Measurements from ENCODE around the gene HHIPL2.

HHIPL2 gene

GRCh38 chr1:222547944-222548671, at the start of gene HHIPL2:
Gene HHIPL2 (minus strand): TSS chr1:222548104. CDS start chr1:222548044, 60 bp downstream.
- in situ Hi-C loops (cut with MboI; ENCODE audit: low sequenced_read_pairs): no loop called here

- in situ Hi-C loops (cut with MboI; ENCODE audit: low sequenced_read_pairs): no loop called here
Measured at GRCh38 chr1:222596696-222597095, 48.8 kb upstream of the HHIPL2 start.

- in situ Hi-C loops (cut with MboI; ENCODE audit: low sequenced_read_pairs): no loop called here
Measured at GRCh38 chr1:222594789-222595188, 46.9 kb upstream of the HHIPL2 start.

GRCh38 chr1:222592171-222592570, 44.3 kb upstream of the HHIPL2 start:
- in situ Hi-C loops (cut with MboI; ENCODE audit: low sequenced_read_pairs): no loop called here

GRCh38 chr1:222589462-222590302, 41.8 kb upstream of the HHIPL2 start, which contains the start of gene TAF1A:
Gene TAF1A (minus strand): TSS chr1:222589933.
- in situ Hi-C loops (cut with MboI; ENCODE audit: low sequenced_read_pairs): no loop called here

- in situ Hi-C loops (cut with MboI; ENCODE audit: low sequenced_read_pairs): no loop called here
Measured at GRCh38 chr1:222588135-222588534, 40.2 kb upstream of the HHIPL2 start.

- in situ Hi-C loops (cut with MboI; ENCODE audit: low sequenced_read_pairs): no loop called here
Measured at GRCh38 chr1:222586842-222587241, 38.9 kb upstream of the HHIPL2 start.

GRCh38 chr1:222583079-222583478, 35.2 kb upstream of the HHIPL2 start:
- in situ Hi-C loops (cut with MboI; ENCODE audit: low sequenced_read_pairs): no loop called here

- in situ Hi-C loops (cut with MboI; ENCODE audit: low sequenced_read_pairs): no loop called here
Measured at GRCh38 chr1:222582099-222582774, 34.3 kb upstream of the HHIPL2 start.

GRCh38 chr1:222579316-222579715, 31.4 kb upstream of the HHIPL2 start:
- in situ Hi-C loops (cut with MboI; ENCODE audit: low sequenced_read_pairs): no loop called here

- in situ Hi-C loops (cut with MboI; ENCODE audit: low sequenced_read_pairs): no loop called here
Measured at GRCh38 chr1:222570837-222571236, 22.9 kb upstream of the HHIPL2 start.

- in situ Hi-C loops (cut with MboI; ENCODE audit: low sequenced_read_pairs): no loop called here
Measured at GRCh38 chr1:222561656-222562055, 13.8 kb upstream of the HHIPL2 start.

GRCh38 chr1:222557574-222557973, 9.7 kb upstream of the HHIPL2 start:
- in situ Hi-C loops (cut with MboI; ENCODE audit: low sequenced_read_pairs): no loop called here

- in situ Hi-C loops (cut with MboI; ENCODE audit: low sequenced_read_pairs): no loop called here
Measured at GRCh38 chr1:222557148-222557547, 9.2 kb upstream of the HHIPL2 start.

GRCh38 chr1:222555992-222556615, 8.2 kb upstream of the HHIPL2 start:
- in situ Hi-C loops (cut with MboI; ENCODE audit: low sequenced_read_pairs): no loop called here

- in situ Hi-C loops (cut with MboI; ENCODE audit: low sequenced_read_pairs): no loop called here
Measured at GRCh38 chr1:222554177-222554576, 6.3 kb upstream of the HHIPL2 start.

GRCh38 chr1:222552882-222553281, 5.0 kb upstream of the HHIPL2 start:
- in situ Hi-C loops (cut with MboI; ENCODE audit: low sequenced_read_pairs): no loop called here

- in situ Hi-C loops (cut with MboI; ENCODE audit: low sequenced_read_pairs): no loop called here
Measured at GRCh38 chr1:222547260-222547614, 667 bp downstream of the HHIPL2 start.

GRCh38 chr1:222546548-222547259, 1.2 kb downstream of the HHIPL2 start:
- in situ Hi-C loops (cut with MboI; ENCODE audit: low sequenced_read_pairs): no loop called here

GRCh38 chr1:222546091-222546490, 1.8 kb downstream of the HHIPL2 start:
- in situ Hi-C loops (cut with MboI; ENCODE audit: low sequenced_read_pairs): no loop called here
